HepG2 (cell line): ENCODE data around the gene GLIS2. TPM values are rescaled to one million over a fixed set of nuclear protein-coding genes. Genes with fewer than 3 reads are reported as not detected.
A peak's percentile ranks its signal among the peaks of the same experiment; 100 is the strongest.

Source experiments
- ATM ChIP-seq: fragments of 450-650 bp; IDR thresholded peaks from 2 replicates; pipeline ENCODE4 v1.7.1; 2017; ENCODE audit warnings: mild to moderate bottlenecking, borderline replicate concordance
- BHLHE40 ChIP-seq: IDR thresholded peaks from 2 replicates; pipeline ENCODE4 v1.6.1; 2011; ENCODE audit warnings: low read length, improper control_type of control experiment
- E2F2 ChIP-seq: sonication (generic); formaldehyde crosslinking; IDR thresholded peaks from 2 replicates; pipeline ENCODE4 v1.4.0; 2020; ENCODE audit warnings: missing genetic modification reagents, borderline replicate concordance
- ELK4 ChIP-seq: sonication (generic); formaldehyde crosslinking; IDR thresholded peaks from 2 replicates; pipeline ENCODE4 v1.9.0; 2021; ENCODE audit warnings: missing genetic modification reagents, borderline replicate concordance
- ERF ChIP-seq: IDR thresholded peaks from 2 replicates; pipeline ENCODE4 v1.6.1; 2018; ENCODE audit warnings: missing biosample characterization, missing genetic modification reagents
- EZH2 ChIP-seq: conservative IDR thresholded peaks from 2 replicates; pipeline ENCODE4 v1.6.1; 2012; ENCODE audit warnings: mild to moderate bottlenecking, low read depth, low read length, moderate library complexity
- FOSL2 ChIP-seq: sonication (generic); formaldehyde crosslinking; IDR thresholded peaks from 2 replicates; pipeline ENCODE4 v1.4.0; 2020; ENCODE audit warnings: missing genetic modification reagents
- GTF2F1 ChIP-seq: fragments of 150-350 bp; IDR thresholded peaks from 2 replicates; pipeline ENCODE4 v1.6.1; 2014; ENCODE audit warnings: low read length
- KMT2A ChIP-seq: sonication (generic); formaldehyde crosslinking; IDR thresholded peaks from 2 replicates; pipeline ENCODE4 v1.4.0; 2020; ENCODE audit warnings: missing genetic modification reagents
- MLXIP ChIP-seq: sonication (generic); formaldehyde crosslinking; IDR thresholded peaks from 2 replicates; pipeline ENCODE4 v1.9.0; 2021; ENCODE audit warnings: missing genetic modification reagents, borderline replicate concordance
- NFKB2 ChIP-seq: sonication (generic); formaldehyde crosslinking; IDR thresholded peaks from 2 replicates; pipeline ENCODE4 v1.4.0; 2020; ENCODE audit warnings: missing genetic modification reagents, borderline replicate concordance
- PATZ1 ChIP-seq: sonication (generic); formaldehyde crosslinking; IDR thresholded peaks from 2 replicates; pipeline ENCODE4 v1.4.0; 2020; ENCODE audit warnings: missing genetic modification reagents
- PAXIP1 ChIP-seq: sonication (generic); formaldehyde crosslinking; conservative IDR thresholded peaks from 2 replicates; pipeline ENCODE4 v1.4.0; 2020; ENCODE audit warnings: mild to moderate bottlenecking, missing genetic modification reagents, moderate library complexity
- SALL1 ChIP-seq: sonication (generic); formaldehyde crosslinking; IDR thresholded peaks from 2 replicates; pipeline ENCODE4 v1.8.0; 2022; ENCODE audit warnings: mild to moderate bottlenecking, missing genetic modification reagents
- SMAD9 ChIP-seq: sonication (generic); formaldehyde crosslinking; IDR thresholded peaks from 2 replicates; pipeline ENCODE4 v1.5.1; 2020; ENCODE audit warnings: mild to moderate bottlenecking, missing genetic modification reagents
- YEATS4 ChIP-seq: sonication (generic); formaldehyde crosslinking; IDR thresholded peaks from 2 replicates; pipeline ENCODE4 v1.4.0; 2020; ENCODE audit warnings: missing genetic modification reagents, borderline replicate concordance
- ZNF44 ChIP-seq: sonication (generic); formaldehyde crosslinking; IDR thresholded peaks from 2 replicates; pipeline ENCODE4 v1.5.1; 2020; ENCODE audit warnings: mild to moderate bottlenecking, missing genetic modification reagents
- polyA plus RNA-seq, 8 experiments: library from polyadenylated mRNA; depleted of rRNA in 3 of 8; stranded (reverse) in 7 of 8; unstranded in 1 of 8; fragments of >200 nt; fragmentation: Illumina TruSeq in 4 of 8; extraction: Trizol in 4 of 8; gene quantifications; 2 replicates each; pipeline versions ENCODE4 v1.2.1 to v1.2.3, GENCODE V29; 2011 to 2016; ENCODE audit warnings: low read depth in 4 of 8, missing spikeins in 1 of 8, mixed read lengths in 1 of 8; ENCODE audit not compliant: insufficient read depth in 1 of 8
- total RNA-seq, 5 experiments: library from RNA; depleted of rRNA; stranded (reverse); fragments of >200 nt; fragmentation: Illumina TruSeq; extraction: Trizol; gene quantifications; 2 replicates each; pipeline ENCODE4 v1.2.3, GENCODE V29; 2016; ENCODE audit warnings: low read depth in 1 of 5

Gene GLIS2
- total and polyA plus RNA-seq, 2 of the 13 experiments (the other 11 are each of a cell fraction or from before 2014, with no cell fraction given) = 0.28 to 0.29 TPM

GRCh38 chr16:4293822-4294457, 21.9 kb upstream of the GLIS2 start (continued):
- TF ChIP-seq PAXIP1 (0 out of 2 replicates have a peak, but pooled peaks have one; percentile 27), KMT2A (CRISPR knock-in tag) (peak; percentile 34; the same call in 1 of the 2 replicates), ATM (no peak), SMAD9 (CRISPR knock-in tag) (no peak), FOSL2 (CRISPR knock-in tag) (peak; percentile 40), SALL1 (CRISPR knock-in tag) (peak; percentile 61), PATZ1 (CRISPR knock-in tag) (peak; percentile 34; the same call in 1 of the 2 replicates), ELK4 (CRISPR knock-in tag) (no peak), E2F2 (CRISPR knock-in tag) (no peak), EZH2 (no peak), GTF2F1 (no peak), ZNF44 (CRISPR knock-in tag) (no peak), ERF (CRISPR knock-in tag) (peak; percentile 39; the same call in 1 of the 2 replicates), NFKB2 (CRISPR knock-in tag) (peak; percentile 76; the same call in 1 of the 2 replicates), MLXIP (CRISPR knock-in tag) (no peak), YEATS4 (CRISPR knock-in tag) (no peak), BHLHE40 (0 out of 2 replicates have a peak, but pooled peaks have one; percentile 23)
